Measurements from ENCODE around the gene GTF2IRD1.
A peak's percentile ranks its signal among the peaks of the same experiment; 100 is the strongest.

GTF2IRD1 gene

DNA sequence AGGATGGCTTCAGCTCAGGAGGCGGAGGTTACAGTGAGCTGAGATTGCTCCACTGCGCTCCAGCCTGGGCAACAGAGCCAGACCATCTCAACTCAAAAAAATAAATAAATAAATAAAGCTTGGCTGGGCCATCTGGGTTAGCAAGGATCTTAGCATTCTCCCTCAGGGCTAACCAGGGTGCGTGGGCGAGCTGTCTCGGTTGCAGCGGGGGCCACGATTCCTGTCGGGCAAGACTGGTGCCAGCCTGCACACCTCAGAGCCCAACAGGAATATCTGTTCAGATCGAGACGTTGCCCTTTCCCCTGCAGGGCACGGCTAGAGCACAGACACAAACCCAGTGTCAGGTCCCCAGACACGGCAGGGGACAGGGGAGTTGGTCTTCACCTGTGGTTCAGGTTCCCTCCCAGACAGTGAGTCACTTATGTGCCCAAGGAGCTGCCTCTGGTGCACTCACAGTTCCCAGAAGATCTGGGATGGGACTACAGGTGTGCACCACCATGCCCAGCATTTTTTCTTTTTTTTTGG is 128.3 kb downstream of the GTF2IRD1 start:
- DNase-seq (ENCODE audit: insufficient read length, low spot score) (no peak), FAIRE-seq (no peak)

DNA sequence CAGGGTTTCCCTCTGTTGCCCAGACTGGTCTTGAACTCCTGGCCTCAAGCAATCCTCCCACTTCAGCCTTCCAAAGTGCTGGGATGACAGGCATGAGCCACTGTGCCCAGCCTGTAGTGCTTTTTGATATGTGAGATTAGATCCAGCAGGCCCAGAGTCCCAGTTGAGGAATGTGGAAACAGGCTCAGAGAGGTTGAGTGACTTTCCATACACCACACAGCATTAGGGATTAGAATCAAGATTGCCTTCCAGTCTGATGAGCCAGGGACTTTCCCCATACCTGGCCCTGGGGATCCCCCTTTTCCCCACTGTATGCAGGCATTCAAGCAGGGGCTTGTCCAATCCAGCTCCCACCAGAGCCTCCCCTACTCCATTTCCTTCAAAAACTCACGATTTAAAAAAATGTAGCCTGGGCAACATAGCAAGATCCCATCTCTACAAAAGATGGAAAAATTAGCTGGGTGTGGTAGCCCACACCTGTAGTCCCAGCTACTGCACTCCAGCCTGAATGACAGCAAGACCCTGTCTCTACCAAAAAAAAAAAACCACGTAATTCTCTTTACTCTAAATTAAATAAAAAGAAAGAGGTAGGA is 128.8 kb downstream of the GTF2IRD1 start:
- FAIRE-seq (no peak), DNase-seq (ENCODE audit: insufficient read length, low spot score) (no peak)

DNA sequence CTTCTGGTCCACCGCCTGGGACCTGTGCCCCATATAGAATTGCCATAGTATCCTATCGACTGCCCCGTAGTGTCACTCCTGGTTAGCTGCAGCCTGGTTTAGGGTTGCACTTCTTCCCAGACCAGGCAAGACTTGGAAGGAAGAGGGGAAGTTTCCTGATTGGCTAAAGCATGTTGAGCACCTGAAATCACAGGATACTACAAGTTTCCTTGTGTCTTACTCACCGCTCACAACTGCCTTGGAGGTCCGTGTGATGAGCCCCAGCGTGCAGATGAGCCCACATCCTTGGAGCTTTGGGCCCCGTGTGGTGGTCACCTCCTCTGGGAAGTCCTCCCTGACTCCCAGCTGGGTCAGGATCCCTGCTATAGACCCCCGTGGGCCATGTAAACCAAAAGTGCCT is 129.9 kb downstream of the GTF2IRD1 start:
- no peak for FAIRE-seq
- DNase-seq (ENCODE audit: insufficient read length, low spot score): no peak

GRCh38 chr7:74584160-74584954 is 130.7 kb downstream of the GTF2IRD1 start:
- FAIRE-seq (no peak), DNase-seq (ENCODE audit: insufficient read length, low spot score) (no peak)

DNA sequence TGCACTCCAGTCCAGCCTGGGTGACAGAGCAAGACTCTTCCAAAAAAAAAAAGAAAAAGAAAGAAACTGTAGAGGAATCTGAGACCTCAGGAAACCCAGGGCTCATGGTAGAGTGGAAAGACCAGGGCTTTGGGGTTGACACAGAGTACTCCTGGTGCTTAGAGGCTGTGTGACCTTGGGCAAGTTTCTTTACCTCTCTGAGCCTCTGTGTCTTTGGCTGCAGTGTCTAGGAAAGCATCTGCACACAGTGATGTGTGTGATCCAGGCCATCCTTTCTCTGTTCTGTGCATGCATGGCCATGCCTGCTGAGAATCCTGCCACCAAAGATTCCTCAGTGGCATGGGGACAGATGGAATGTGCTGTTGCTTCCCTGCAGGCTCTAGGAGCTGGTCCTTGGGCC is 132.1 kb downstream of the GTF2IRD1 start:
- FAIRE-seq (no peak), DNase-seq (ENCODE audit: insufficient read length, low spot score) (no peak)

DNA sequence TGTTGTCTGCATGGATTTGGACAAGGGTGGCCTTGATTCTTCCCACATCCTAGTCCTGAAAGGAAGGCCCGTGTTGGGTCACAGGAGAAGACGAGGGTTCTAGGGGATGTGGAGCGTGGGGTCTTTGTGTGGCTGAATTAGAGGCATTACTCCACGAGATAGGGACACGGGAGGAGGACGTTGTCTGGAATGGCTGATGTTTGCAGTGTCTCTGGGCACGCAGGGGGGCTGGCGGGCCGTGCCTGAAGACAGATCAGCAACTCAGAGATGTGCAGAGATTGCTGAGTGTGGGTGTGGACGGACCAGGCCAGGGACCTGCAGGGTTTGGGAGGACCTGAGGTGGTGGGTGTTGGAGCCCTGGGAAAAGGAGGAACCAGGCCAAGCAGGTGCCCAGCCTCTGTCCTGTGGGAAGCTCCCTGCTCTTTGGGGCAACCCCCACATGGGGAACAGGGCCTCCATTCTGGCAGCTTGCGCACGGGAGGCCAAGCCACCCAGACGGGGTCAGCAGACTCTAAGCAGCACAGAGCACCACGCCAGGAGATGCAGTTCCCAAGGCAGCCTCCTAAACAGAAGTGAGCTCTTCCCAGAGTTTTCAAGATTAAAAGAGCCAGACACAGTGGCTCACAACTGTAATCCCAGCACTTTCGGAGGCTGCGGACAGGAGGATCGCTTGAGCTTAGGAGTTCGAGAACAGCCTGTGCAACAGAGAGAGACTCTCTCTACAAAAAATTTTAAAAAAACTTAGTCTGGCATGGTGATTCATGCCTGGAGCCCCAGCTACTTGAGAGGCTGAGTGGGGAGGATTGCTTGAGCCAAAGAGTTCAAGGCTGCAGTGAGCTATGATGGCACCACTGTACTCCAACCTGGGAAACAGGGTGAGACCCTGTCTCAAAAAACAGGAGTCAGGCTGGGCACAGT is 132.8 kb downstream of the GTF2IRD1 start:
- DNase-seq (ENCODE audit: insufficient read length, low spot score) (no peak), FAIRE-seq (no peak)

GRCh38 chr7:74587435-74588126 is 133.9 kb downstream of the GTF2IRD1 start:
- peak; percentile 83 for DNase-seq (ENCODE audit: insufficient read length, low spot score)
- FAIRE-seq: no peak

DNA sequence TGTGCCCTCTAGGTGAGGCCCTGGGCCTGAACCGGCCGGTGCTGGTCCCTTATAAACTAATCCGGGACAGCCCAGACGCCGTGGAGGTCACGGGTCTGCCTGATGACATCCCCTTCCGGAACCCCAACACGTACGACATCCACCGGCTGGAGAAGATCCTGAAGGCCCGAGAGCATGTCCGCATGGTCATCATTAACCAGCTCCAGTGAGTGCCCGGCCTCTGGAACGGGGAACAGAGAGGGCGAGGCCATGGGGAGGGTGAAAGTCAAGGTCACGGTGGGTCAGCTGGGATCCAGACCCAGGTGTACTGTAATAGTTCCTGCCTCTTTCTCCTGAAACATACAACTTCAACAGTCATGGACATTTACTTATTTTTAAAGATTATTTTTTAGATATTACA is 137.1 kb downstream of the GTF2IRD1 start:
- DNase-seq (ENCODE audit: insufficient read length, low spot score): no peak
- FAIRE-seq: no peak

- FAIRE-seq (no peak), DNase-seq (ENCODE audit: insufficient read length, low spot score) (no peak)
Measured at GRCh38 chr7:74598558-74598957, 144.9 kb downstream of the GTF2IRD1 start.

DNA sequence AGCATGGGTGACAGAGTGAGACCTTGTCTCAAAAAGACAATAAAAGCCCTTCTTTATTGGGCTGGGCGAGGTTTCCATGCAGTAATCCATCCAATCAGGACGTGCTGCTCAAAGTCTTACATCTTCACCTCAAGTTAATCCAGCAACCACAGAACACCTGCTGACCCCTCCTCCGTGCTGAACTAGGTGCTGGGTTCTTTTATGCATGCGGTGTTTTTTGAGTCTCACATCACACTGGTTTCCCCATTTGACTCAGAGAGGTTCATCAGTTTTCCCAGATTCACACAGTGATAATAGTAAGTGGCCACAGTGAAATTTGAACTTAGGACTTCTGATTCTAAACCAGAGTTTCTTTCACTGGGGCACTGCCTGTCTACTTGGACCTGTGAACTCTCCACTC is 145.5 kb downstream of the GTF2IRD1 start:
- no peak for FAIRE-seq
- DNase-seq (ENCODE audit: insufficient read length, low spot score): no peak

DNA sequence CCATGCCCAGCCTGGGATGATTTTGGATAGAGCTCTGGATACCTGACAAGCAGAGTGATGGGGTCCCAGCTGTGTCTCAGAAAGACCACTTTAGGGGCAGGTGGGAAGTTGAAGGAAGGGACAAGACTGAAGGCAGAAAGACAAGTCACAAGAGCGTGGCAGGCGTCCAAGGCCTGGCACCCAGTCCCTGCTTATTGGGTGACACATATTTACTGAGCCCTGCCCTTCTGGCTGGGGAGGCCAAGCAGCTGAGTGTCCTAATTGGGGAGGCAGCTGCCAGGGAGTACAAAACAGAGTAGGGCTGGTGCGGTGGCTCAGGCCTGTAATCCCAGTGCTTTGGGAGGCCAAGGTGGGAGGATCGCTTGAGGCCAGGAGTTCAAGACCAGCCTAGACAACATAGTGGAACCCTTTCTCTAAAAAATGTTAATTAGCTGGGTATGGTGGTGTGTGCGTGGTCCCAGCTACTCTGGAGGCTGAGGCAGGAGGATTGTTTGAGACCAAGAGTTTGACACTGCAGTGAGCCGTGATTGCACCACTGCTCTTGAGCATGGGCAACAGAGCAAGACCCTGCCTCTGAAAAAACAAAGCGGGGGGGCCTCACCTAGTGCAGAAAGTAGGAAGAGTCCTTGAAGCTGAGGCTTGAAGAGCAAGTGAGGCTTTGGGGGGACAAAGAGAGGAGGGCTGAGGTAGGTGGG is 150.8 kb downstream of the GTF2IRD1 start:
- no peak for FAIRE-seq

GRCh38 chr7:74606101-74606908 is 152.6 kb downstream of the GTF2IRD1 start:
- no peak for FAIRE-seq
- DNase-seq (ENCODE audit: insufficient read length, low spot score): no peak

More for the DNA sequence above, 150.8 kb downstream of the GTF2IRD1 start:
- no peak for DNase-seq (ENCODE audit: insufficient read length, low spot score)

GRCh38 chr7:74606909-74607510 is 153.3 kb downstream of the GTF2IRD1 start:
- DNase-seq (ENCODE audit: insufficient read length, low spot score) (no peak), FAIRE-seq (no peak)

DNA sequence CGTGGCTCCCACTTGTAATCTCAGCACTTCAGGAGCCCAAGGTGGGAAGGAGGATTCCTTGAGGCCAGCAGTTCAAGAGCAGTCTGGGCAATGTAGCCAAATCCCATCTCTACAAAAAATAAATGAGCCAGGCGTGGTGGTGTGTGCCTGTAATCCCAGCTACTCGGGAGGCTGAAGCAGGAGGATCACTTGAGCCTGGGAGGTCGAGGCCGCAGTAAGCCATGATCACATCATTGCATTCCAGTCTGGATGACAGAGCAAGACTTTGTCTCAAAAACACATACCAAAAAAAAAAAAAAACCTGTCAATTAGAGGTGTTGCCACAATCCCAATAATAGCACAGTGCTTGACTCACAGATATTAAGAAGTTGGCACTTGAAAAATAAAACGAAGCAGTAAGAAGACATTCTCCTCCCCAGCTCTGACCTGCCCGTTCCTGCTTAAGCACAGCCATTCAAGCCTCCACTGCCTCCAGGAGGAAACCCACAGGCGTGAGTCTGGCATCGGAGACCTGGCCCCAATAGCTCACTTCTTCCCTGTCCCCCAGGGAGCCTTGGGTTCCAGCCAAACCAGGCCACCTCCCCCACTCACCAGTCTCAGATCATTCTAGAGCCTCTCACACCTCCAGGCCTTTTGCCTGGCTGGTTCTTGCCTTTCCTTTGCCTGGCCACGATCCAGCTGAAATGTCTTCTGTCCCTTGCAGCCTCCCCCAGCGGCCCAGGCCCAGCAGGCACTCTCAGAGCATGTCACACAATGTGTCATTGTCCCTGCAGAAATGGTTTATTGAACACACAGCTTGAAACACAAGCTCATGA is 158.5 kb downstream of the GTF2IRD1 start:
- DNase-seq (ENCODE audit: insufficient read length, low spot score) (no peak), FAIRE-seq (no peak)

- no peak for DNase-seq (ENCODE audit: insufficient read length, low spot score)
- no peak for FAIRE-seq
Measured at GRCh38 chr7:74615933-74616780, 162.5 kb downstream of the GTF2IRD1 start.

DNA sequence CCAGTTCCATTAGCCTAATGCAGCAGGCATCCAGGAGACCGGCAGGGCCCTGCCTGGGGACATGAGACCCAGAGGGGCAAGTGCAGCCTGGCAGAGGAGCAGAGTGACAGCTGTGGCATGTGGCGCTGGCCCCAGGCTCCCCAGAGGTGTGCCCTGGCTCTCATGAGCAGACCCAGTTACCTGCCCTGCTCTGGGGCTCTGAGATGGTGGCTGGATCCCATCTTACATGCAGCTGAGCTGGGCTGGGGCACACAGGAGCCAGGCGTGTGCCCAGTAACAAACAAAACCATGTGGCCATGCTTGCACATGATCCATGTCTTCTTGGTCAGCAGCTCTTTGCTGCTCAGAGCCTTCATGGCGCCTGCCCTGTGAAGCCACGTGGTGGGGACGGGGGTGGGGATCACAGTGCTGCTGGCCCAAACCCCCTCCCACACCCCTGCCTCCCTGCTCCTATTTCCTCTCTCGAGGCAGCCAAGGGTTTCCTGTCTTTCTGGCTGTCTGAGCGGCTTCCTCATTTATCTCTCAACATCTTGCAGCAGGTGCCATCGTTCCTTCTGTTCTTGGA is 163.6 kb downstream of the GTF2IRD1 start:
- DNase-seq (ENCODE audit: insufficient read length, low spot score): no peak

More for the DNA sequence above, 163.6 kb downstream of the GTF2IRD1 start:
- no peak for FAIRE-seq

Data from HTR-8/SVneo (cell line).